ENCODE results near the gene DMRTA2.

DNA sequence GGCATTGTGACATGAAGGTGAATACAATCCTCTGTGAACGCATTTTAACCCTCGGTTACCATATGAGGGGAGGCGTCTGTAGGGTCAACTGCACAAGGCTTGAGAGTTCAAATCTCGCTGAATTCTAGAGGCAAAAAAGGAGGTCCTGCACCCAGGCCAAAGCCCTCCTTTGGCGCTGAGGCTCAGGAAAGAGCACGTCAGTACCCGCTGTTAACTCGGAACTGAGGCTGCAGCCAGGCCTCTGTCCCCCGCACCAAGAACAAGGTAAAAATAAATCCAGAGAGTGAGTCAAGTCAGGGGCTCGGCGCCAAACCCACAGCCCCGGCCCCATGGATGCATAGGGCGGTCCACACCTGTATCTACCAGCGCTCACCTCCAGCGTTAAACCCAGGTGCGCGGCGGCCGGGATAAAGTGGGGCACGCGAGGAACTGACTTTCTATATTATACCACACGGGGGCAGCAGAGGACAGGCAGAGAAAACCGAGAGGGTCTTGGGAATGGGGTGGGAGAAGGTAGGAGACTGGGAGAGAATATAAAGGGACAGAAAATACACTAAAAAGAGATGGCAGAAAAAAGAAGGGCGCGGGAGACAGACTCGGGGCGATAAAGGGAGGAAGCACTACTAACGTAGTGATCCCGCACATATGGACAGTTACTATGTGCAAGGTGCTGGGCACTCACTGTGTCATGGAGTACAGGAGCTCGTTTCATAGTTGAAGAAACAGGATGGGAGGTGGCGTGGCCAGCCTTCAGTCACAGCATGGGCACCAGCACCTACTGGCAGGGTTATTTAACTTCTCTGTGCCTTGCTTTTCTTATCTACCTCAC is 54.9 kb downstream of the DMRTA2 start:
- TF ChIP-seq EZH2 (IDR thresholded peaks at IDR 0.05; ENCODE audit: borderline replicate concordance, low read depth, low read length) = no peak
- TF ChIP-seq RAD21 (CRISPR knock-in tag; conservative IDR thresholded peaks at IDR 0.05 in 1 of 2, IDR thresholded peaks at IDR 0.05 in 1 of 2) = peak; percentile 75 to 89
- TF ChIP-seq EHMT2 (IDR thresholded peaks at IDR 0.05) = no peak
- TF ChIP-seq SRSF1 (IDR thresholded peaks at IDR 0.05; ENCODE audit: low read depth, low read length) = no peak
- no peak for TF ChIP-seq ZNF224 (CRISPR knock-in tag; IDR thresholded peaks at IDR 0.05)
- TF ChIP-seq, protein P1, sequence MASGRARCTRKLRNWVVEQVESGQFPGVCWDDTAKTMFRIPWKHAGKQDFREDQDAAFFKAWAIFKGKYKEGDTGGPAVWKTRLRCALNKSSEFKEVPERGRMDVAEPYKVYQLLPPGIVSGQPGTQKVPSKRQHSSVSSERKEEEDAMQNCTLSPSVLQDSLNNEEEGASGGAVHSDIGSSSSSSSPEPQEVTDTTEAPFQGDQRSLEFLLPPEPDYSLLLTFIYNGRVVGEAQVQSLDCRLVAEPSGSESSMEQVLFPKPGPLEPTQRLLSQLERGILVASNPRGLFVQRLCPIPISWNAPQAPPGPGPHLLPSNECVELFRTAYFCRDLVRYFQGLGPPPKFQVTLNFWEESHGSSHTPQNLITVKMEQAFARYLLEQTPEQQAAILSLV (tag; IDR thresholded peaks at IDR 0.05) = no peak
